Measurements from ENCODE around the gene FIGLA.
"Not testable (repeated sequence)": the region's sequence is repeated elsewhere in the genome, so short reads cannot be mapped to it uniquely, and the experiment has no call there.

Gene FIGLA

DNA sequence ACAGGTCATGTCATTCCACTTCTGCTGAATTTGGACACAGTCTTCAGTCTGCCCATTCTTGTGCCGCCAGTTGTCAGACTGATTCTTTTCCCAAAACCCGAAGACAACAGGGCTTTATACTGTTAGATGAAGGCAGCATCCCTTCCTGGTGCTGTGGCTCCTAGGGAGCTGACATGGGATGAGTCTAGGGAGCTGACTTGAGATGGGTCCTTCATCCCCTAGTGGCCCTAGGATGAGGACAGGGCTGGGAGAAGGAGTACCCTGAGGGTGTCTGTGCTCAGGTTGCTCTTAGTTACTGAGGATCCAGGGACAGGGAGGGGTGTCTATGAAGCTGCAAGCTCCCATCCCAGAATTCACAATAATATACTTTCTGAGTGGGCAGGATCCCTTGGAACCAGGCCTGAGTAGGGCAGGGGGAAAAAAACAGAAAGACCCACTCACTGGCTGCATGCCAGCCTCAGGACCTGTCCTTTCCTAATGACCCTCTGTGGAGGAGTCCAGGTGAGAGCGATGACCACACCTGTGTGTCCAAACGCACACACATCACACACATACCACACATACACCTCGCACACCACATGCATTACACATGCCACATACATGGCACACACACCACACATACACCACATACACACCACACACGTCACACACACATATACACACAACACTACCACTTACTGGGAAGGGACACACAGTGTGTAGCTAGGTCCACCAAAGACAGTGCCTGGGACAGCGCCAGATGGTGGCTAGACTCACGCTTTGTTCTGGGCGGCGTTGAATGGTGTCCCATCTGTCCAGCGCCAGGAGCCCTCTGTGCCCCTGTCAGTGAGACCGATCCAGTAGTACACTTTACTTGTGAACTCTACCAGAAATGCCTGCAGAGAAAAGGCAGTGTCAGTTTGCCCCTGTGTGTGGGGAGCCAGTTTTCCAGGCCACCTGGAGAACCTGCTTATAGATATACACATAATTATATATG lies 18.8 kb upstream of the FIGLA start:
- in situ Hi-C loops (cut with MboI; ENCODE audit: low sequenced_read_pairs) = no loop called here

DNA sequence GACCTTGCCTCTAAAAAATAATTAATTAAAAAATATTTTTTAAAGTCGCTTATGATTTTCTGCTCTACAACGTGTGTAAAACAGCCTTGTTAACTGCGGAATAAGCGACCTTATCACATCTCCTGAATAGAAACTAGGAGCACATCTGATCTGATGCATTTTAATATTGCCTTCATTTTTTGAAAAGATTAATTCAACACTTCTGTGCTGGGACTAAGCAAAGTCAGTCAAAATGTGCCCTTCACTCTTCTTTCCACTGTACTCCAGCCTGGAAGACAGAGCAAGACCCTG lies 17.3 kb upstream of the FIGLA start:
- in situ Hi-C loops (cut with MboI; ENCODE audit: low sequenced_read_pairs) = no loop called here

DNA sequence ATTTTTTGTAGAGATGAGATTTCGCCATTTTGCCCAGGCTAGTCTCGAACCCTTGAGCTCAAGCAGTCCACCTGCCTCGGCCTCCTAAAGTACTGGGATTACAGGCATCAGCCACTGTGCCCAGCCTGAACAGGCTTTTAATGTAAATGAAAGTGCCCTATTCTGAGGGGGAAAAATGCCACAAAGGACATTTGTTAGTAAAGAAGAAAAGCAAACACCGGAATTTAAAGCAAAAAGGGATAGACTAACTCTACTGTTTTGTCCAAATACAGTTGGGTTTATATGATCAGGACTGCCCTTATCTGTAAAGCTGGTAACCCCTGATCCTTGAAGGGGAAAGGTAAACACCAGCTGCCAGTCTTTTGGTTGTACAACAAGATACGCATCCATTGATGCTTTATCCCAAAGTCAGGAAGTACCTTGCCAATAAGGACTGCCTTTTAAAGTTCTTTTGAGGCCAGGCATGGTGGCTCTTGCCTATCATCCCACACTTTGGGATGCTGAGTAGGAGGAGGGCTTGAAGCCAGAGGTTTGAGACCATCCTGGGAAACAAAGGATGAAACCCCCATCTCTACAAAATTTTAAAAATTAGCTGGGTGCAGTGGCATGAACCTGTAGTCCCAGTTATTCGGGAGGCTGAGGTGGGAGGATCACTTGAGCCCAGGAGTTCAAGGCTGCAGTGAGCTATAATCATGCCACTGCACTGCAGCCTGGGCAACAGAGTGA lies 16.8 kb upstream of the FIGLA start:
- in situ Hi-C loops (cut with MboI; ENCODE audit: low sequenced_read_pairs) = no loop called here

DNA sequence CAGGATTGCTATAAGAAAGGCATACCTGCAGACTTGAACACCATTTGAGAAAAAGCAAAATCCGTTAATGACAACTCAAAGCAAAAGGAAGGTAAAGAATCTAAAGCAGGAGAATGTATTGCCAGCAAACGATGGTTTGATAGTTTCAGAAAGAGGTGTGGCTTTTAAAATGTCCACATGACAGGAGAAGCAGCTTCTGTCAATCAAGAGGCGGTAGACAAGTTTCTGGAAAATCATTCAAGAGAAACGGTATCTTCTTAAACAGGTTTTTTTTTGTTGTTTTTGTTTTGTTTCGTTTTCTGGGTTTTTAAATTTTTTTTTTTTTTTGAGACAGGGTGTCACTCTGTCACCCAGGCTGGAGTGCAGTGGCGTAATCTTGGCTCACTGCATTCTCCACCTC lies 16.2 kb upstream of the FIGLA start:
- in situ Hi-C loops (cut with MboI; ENCODE audit: low sequenced_read_pairs) = no loop called here

DNA sequence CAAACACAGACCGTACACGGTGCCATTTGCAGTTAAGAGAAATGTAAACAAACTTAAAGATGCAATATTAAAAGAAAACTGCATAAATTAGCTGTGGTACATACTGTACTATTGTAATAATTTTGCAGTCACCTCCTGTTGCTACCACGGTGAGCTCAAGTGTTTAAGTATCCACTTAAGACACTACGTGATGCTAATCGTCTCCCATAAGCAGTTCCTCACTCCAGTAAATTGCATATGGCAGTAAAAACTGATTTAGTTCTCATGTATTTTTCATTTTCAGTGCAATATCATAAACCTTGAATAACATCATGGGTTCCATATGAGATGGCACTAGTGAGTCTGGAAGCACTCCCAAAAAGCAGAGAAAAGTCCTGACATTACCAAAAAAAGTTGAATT lies 15.6 kb upstream of the FIGLA start:
- in situ Hi-C loops (cut with MboI; ENCODE audit: low sequenced_read_pairs) = no loop called here

DNA sequence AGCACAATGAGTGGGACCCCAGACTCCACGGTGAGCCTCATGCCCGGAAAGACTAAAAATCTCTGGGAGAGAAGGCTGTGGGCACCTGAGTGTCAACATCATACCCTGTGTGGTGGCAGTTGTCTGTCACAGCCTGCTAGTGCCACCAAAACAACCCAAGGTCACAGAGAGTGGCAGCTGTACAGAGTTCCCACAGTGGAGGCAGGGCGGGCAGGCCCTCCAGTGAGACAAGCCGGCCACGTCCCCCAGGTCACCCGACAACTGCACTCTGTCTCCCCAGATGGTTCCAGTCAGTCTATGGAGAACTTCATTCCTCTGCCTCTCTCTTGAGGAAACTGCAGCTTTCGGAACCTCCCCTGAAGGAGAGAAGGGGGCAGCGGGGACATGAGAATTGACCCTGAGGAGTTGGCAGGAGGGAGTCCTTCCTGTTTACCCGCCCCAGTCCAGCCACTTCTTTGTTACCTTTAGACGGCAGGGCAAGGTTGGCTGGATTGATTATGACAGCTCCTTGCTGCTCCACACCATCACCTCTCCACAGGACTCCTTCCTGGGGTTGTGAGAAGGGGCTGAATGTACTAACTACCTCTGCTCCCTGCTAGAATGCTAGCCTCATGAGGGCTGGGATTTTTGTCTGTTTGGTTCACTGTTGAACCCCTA lies 11.3 kb upstream of the FIGLA start:
- in situ Hi-C loops (cut with MboI; ENCODE audit: low sequenced_read_pairs) = no loop called here

DNA sequence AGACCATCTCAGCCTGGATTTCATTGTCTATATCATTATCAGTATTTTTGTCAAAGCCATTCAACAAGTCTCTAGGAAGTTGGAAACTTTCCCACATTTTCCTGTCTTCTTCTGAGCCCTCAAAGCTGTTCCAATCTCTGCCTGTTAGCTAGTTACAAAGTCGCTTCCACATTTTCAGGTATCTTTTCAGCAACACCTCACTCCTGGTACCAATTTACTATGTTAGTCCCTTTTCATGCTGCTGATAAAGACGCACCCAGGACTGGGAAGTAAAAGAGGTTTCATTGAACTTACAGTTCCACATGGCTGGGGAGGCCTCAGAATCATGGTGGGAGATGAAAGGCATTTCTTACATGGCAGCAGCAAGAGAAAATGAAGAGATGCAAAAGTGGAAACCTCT lies 9.3 kb upstream of the FIGLA start:
- in situ Hi-C loops (cut with MboI; ENCODE audit: low sequenced_read_pairs) = no loop called here

DNA sequence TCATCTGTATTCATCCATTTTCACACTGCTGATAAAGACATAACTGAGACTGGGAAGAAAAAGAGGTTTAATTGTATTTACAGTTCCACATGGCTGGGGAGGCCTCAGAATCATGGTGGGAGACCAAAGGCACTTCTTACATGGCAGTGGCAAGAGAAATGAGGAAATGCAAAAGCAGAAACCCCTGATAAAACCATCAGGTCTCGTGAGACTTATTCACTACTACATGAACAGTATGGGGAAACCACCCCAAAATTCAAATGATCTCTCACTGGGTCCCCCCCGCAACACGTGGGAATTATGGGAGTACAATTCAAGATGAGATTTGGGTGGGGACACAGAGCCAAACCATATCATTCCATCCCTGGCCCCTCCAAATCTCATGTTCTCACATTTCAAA lies 7.6 kb upstream of the FIGLA start:
- in situ Hi-C loops (cut with MboI; ENCODE audit: low sequenced_read_pairs) = not testable (repeated sequence)

DNA sequence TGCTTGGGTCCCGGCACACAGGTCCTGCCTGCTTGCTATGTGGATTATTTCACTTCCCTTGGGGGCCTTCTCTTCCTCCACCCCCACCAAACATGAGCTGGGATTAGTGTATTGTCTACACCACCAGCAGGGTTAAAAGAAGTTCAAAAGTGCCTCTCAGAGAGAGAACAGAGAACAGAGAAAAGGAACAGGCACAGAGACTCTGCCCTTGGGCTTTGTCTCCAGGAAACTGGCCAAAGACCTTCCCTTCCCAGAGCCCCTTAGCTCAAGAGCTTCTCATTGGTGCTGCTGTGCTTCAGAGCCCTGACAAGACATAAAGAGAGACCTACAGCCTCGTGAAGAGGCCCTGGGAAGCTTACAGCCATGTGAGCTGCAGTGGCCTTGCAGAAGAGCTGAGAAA lies 7.1 kb upstream of the FIGLA start:
- in situ Hi-C loops (cut with MboI; ENCODE audit: low sequenced_read_pairs) = no loop called here

DNA sequence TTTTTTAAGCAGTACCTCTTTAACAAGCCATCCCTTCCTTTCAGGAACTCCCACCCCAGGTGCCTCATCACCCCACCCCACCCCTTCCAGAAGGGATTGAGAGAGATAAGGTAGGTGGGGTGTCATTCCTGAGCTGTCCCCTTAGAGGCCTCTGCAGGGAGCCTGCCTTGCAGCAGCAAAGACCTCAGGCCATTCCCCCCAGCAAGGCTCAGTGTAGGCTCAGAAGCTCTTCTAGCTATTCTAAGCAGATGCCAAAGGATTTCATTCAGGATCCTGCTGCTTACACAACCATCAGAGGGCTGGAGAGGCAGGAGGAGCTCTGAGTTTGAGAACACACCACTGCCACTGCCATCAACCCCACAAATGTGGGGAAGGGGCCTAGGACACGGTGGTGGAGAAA lies 5.8 kb upstream of the FIGLA start:
- in situ Hi-C loops (cut with MboI; ENCODE audit: low sequenced_read_pairs) = no loop called here

DNA sequence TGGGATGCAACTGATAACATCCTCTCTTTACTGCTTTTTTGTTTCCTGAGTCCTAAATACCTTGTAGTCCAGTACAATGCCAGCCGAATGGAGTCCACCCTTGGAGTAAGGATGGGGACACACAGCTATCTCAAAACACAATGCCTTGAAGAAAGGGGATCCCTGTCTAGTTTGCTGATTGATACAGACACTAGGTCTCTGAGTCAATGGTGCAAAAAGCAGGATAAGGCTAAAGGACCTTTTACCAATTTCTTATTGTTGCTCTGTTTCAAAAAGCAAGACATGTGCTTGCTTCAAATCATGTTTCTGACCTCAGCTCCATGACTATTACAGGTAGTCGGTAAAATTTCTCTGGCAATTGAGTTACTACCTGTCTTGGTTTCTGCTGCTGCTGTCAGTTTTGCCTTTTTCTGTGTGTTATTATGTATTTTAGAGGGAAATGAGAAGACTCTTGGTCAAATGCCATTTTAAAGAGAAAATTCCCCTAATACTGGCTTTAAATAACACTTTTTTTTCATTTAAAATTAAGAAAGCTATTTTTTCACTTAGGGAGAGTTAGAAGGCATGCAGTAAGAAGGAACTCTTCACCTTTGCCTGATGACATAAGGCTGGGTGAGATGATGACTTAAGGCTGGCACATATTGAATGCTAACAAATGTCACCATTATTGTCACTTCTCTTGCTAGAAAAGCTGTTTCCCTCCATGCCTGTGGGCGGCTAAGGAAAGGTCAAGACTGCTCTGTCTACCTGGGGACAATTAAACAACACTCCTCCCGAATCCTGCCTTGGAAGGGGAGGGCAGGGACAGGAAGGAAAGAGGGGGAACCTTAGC lies 4.9 kb upstream of the FIGLA start:
- in situ Hi-C loops (cut with MboI; ENCODE audit: low sequenced_read_pairs) = no loop called here

DNA sequence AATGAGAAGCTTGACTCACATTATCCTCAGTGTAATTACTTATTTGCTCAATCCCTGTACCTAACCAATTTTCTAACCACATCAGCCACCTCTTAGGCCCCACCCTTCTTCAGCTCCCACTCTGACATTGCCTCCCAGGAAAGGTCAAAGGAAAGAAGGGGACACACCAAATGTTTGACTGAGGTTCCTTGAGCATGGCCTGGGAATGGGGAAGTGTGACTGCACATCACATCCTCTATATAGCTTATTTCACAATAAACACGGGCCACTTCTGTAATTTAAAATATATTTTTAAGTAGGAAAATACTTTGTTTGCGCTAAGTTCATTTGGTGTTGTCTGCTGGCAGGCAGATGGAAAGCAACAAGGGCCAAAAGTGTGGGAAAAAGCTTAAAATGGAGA lies 3.0 kb upstream of the FIGLA start:
- in situ Hi-C loops (cut with MboI; ENCODE audit: low sequenced_read_pairs) = no loop called here

DNA sequence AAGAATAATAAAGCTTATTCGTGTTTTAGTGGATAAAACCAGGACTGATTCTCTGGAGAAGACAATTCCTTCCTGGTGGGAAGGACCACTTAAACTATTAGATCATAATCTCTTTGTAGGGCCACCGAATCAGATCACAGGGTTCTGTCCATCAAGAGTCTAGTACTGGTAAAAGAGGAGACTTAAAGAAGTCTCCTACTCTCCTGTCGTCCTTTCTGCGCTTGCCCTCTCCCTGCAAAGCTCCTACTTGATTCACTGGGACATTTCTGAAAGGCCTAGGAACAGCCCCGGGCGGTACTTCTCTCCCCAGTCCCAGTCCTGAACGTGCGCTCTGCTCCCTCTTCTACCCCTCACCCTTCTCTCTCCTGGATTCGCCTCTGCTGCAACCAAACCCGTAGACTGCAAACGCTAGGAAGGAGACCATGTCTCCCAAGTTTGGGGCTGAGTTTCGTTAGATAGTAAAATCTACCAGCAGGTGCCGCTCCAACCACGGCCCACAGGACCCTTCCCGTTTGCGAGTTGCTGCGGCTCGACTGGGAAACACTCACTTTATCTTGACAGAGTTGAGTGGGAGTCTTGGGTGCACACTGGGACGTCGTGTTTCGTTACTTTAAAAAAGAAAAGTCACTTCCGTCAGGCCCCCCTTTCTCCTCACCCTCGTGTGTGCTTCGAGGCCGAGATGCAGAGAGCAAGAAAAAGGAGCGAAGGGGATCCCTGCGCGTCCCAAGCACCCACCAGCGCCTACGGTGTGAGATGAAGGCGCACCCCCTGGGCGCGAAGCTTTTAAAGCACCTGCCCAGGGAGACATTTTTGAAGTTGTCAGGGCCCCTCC lies 923 bp downstream of the FIGLA start:
- in situ Hi-C loops (cut with MboI; ENCODE audit: low sequenced_read_pairs) = no loop called here

DNA sequence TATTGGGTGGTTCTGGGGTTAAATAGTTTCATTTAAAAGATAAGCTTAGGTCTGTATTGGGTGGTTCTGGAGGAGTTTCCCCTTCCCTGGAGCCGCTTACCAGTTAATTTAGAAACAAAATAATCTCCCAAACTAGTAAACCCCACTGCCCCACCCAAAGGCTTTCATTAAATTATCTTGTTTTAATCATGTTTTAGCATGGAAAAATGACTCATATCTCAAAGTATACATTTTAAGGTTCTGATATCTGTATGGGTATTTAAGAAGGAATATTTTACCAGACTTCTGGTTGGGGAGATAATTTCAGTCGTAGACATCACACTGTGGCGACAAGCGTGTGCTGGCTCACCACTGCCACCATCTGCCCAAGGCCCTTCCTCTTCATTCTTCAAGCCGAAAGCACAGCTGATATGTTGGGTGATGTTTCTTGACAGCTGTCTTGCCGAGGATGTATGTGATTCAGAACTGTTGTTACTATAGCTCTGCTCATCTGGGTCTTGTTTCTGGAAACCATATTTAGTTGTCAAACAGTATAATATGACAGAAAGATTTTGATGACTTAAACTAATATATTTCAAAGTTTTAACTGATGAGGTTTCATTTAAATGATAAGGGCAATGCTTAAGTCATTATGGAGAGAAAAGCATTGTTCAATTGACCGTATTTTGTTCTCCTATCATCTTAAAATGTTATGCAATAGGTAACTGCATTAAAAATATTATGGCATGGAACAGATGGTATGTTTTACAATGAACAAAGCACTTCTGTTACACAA lies 5.1 kb downstream of the FIGLA start:
- in situ Hi-C loops (cut with MboI; ENCODE audit: low sequenced_read_pairs) = no loop called here

DNA sequence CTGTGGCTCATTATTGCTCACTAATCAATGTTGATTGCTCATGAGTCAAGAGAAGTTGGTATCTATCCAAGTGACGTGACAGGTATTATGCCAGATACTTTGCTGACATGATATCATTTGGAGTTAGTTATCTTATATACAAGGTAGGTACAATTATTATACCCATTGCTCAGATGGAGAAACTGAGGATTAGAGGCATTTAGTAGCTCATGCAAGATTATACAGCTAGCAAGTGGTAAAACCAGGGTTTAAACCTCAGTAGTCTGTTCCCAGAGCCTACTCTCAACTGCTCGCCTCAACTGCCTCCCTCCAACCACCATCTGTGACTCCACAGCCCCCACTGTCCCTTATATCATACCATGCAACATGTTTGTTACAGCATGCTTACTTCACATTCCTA lies 6.1 kb downstream of the FIGLA start:
- in situ Hi-C loops (cut with MboI; ENCODE audit: low sequenced_read_pairs) = no loop called here

DNA sequence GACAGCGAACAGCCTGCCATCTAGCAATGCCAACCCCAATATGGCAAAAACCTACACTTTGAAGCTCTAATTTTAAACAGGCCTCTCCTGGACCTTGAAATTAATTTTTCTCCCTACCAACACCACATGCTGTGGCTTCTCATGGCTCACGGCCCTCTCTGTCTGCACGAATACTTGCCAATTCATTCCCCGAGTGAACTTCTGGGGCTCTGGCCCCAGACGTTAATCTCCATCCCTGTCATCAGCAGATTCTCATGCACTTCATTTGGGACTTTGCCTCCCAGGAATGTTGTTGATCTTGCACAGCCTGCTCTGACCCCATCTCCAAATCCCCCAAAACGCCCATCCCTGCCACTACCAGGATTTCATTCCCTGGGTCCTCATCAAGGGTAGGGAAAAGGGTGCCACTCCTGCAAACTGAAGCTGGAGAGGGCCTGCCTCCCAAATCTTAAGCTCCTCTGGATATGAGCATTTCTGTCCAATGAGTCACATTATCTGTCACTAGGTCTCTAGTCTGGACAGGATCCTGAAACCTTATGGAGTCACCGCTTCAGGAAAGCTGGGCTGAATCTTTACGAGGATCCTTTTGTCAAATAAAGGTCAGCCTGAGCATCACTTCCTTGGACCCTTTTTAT lies 10.4 kb downstream of the FIGLA start:
- in situ Hi-C loops (cut with MboI; ENCODE audit: low sequenced_read_pairs) = no loop called here

DNA sequence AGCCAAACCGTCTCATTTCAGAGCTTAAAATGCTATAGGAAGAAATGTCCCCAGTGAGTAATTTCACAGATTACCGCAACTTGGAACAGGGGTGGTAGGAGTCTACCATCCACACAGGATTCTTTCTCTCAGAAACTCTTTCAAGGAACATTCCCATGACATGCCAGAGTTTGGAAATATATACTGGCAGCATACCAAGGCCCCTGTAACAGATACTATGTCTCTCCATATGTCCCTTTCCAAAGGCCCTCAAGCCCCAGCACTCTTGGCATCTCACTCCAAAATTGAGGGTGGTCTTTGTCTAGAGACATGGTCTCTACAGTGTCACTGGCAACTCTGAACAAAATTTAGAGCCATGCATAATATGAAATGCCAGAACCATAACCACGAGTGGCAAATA lies 11.0 kb downstream of the FIGLA start:
- in situ Hi-C loops (cut with MboI; ENCODE audit: low sequenced_read_pairs) = no loop called here

DNA sequence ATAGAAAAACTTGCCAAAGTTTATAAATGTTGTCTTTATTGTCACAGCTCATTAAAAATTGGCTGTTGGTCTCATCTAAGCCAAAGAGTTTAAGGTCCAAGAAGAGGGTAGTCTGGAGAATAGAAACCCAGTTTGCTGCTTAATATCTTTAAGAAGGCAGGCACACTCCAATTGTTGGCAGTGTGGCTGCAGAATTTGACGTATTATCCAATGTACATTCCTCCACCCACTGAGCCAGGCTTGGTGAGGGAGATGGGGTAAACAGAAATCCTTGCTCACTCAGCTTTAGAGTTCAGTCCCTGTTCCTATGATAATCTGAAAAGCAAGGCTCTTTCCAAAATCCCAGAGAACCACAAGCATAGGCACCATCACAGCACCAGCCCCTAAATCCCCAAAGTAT lies 11.8 kb downstream of the FIGLA start:
- in situ Hi-C loops (cut with MboI; ENCODE audit: low sequenced_read_pairs) = no loop called here

DNA sequence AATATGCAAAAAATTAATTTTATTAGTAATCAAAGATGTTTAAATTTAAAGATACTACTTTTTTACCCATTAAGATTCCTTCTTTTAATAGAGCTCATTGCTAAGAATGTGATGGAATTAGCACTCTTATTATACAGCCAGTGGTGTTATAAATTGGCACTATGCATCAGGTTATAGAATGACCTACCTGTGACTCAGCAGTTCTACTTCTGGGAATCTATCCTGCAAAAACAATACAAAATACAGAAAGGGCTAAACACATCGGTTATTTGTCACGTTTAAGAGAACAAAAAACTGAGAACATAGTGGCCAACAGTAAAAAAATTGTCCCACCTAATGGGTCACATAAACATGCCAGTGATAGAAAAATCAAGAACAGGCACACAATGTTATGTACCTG lies 13.0 kb downstream of the FIGLA start:
- in situ Hi-C loops (cut with MboI; ENCODE audit: low sequenced_read_pairs) = no loop called here

All from HL-60/S4 treated with retinoic acid at 250 ng/mL for 4 days and 3 days (cell line).